HCT116 (cell line): ENCODE results near the gene TXLNA. TPM values are rescaled to one million over a fixed set of nuclear protein-coding genes. Genes with fewer than 3 reads are reported as not detected.

Experiments
- ATAC-seq: fragments of 200-7000 bp; cut with Tn5 transposase; 2 replicates; pipeline ENCODE4 v1.9.1; 2020; ENCODE audit warnings: mild to moderate bottlenecking, moderate library complexity
- BruUV-seq: library from RNA; stranded (reverse); fragments of 400-500 nt; replicated peaks from 2 replicates; lab custom pipeline; 2021; lab: Mats Ljungman, UMichigan
- CTCF ChIA-PET: fragments of 300-600 bp; sonication (Branson Sonifier 250); formaldehyde crosslinking; loops from one replicate; lab custom pipeline; 2021; ENCODE audit warnings: antibody characterized with exemption; lab: Charles Lee
- POLR2A ChIA-PET: fragments of 300-600, 350-600 bp; sonication (Branson Sonifier 250); formaldehyde crosslinking; loops from one replicate; lab custom pipeline; 2021; ENCODE audit warnings: antibody characterized with exemption; lab: Charles Lee
- RAD21 ChIA-PET, 2 experiments: fragments of 300-600 bp; sonication (Branson Sonifier 250); formaldehyde crosslinking; loops; one replicate each; lab custom pipeline; 2023; ENCODE audit warnings: low total read pairs in 2 of 2; ENCODE audit not compliant: uncharacterized antibody in 2 of 2, unreplicated experiment in 2 of 2, low non-redundant PET in 1 of 2; lab: Charles Lee
- DNase-seq: peaks from one replicate; pipeline ENCODE4 v3.0.0-alpha.2; 2010; ENCODE audit warnings: low read depth, low spot score
- H2AFZ ChIP-seq: fragments of 200-600 bp; shearing (Covaris generic), sonication (generic); 2 replicates; pipeline ENCODE4 v1.6.1; 2017; ENCODE audit warnings: low read depth, mixed run types, mixed read lengths, antibody characterized with exemption, low read length; ENCODE audit not compliant: poor library complexity, severe bottlenecking
- H3K27ac ChIP-seq: 2 replicates; pipeline ENCODE4 v1.5.1; 2012; ENCODE audit warnings: low read depth, low read length
- H3K27me3 ChIP-seq: fragments of 200-600 bp; sonication (generic); 2 replicates; pipeline ENCODE4 v1.6.1; 2016; ENCODE audit warnings: mixed run types, low read length, mixed read lengths; ENCODE audit not compliant: insufficient read depth
- H3K36me3 ChIP-seq, 2 experiments: fragments of 200-500 bp in 1 of 2; fragments of 200-600 bp in 1 of 2; sonication (Bioruptor generic) in 1 of 2; sonication (generic) in 1 of 2; 2 replicates each; pipeline versions ENCODE4 v1.5.1 to v1.6.1; 2014 to 2016; ENCODE audit warnings: low read length in 2 of 2, inconsistent platforms in 1 of 2, mixed read lengths in 1 of 2, mixed run types in 1 of 2; ENCODE audit not compliant: insufficient read depth in 2 of 2, control insufficient read depth in 1 of 2
- H3K4me1 ChIP-seq, 2 experiments: fragments of 200-600 bp in 1 of 2; sonication (generic) in 1 of 2; 2 replicates each; pipeline versions ENCODE4 v1.5.1 to v1.6.1; 2012 to 2017; ENCODE audit warnings: low read length in 2 of 2, inconsistent platforms in 1 of 2, mild to moderate bottlenecking in 1 of 2, mixed read lengths in 1 of 2, mixed run types in 1 of 2, moderate library complexity in 1 of 2; ENCODE audit not compliant: insufficient read depth in 2 of 2, control insufficient read depth in 1 of 2
- H3K4me2 ChIP-seq: fragments of 200-600 bp; sonication (generic); 2 replicates; pipeline ENCODE4 v1.6.1; 2017; ENCODE audit warnings: mixed run types, low read length, mixed read lengths
- H3K4me3 ChIP-seq, 2 experiments: fragments of 200-600 bp in 1 of 2; sonication (generic) in 1 of 2; replicated peaks in 1 of 2; 2 replicates each; pipeline ENCODE4 v1.5.1; 2011 to 2016; ENCODE audit warnings: low read length in 2 of 2, control low read depth in 1 of 2, low read depth in 1 of 2, mild to moderate bottlenecking in 1 of 2, mixed read lengths in 1 of 2, mixed run types in 1 of 2
- H3K79me2 ChIP-seq: fragments of 200-600 bp; sonication (generic); 2 replicates; pipeline ENCODE4 v1.6.1; 2017; ENCODE audit warnings: mild to moderate bottlenecking, mixed run types, low read length, moderate library complexity, mixed read lengths; ENCODE audit not compliant: insufficient read depth
- H3K9ac ChIP-seq: fragments of 200-600 bp; sonication (generic); 2 replicates; pipeline ENCODE4 v1.6.1; 2016; ENCODE audit warnings: low read length, mixed read lengths
- H3K9me2 ChIP-seq: fragments of 200-600 bp; sonication (generic), shearing (Covaris generic); 2 replicates; pipeline ENCODE4 v1.6.1; 2017; ENCODE audit warnings: mixed run types, mild to moderate bottlenecking, moderate library complexity; ENCODE audit not compliant: insufficient read depth
- H3K9me3 ChIP-seq, 2 experiments: fragments of 200-500 bp in 1 of 2; fragments of 200-600 bp in 1 of 2; sonication (Bioruptor generic) in 1 of 2; sonication (generic) in 1 of 2; 2 replicates each; pipeline ENCODE4 v1.6.1; 2014 to 2017; ENCODE audit warnings: low read length in 2 of 2, mixed read lengths in 2 of 2, inconsistent platforms in 1 of 2, low read depth in 1 of 2, mild to moderate bottlenecking in 1 of 2, mixed run types in 1 of 2, moderate library complexity in 1 of 2; ENCODE audit not compliant: control insufficient read depth in 1 of 2, insufficient read depth in 1 of 2
- H4K20me1 ChIP-seq: fragments of 200-600 bp; sonication (generic), shearing (Covaris generic); 2 replicates; pipeline ENCODE4 v1.6.1; 2017; ENCODE audit warnings: mixed run types, mild to moderate bottlenecking, moderate library complexity; ENCODE audit not compliant: insufficient read depth
- ELF1 ChIP-seq: IDR thresholded peaks from 2 replicates; pipeline ENCODE4 v1.6.1; 2012; ENCODE audit warnings: low read depth, borderline replicate concordance
- EZH2 ChIP-seq: fragments of 200-600 bp; sonication (generic); IDR thresholded peaks from 2 replicates; pipeline ENCODE4 v1.6.1; 2017; ENCODE audit warnings: antibody characterized with exemption, mixed run types
- EZH2phosphoT487 ChIP-seq: fragments of 200-600 bp; IDR thresholded peaks from 2 replicates; pipeline ENCODE4 v1.6.1; 2018; ENCODE audit warnings: antibody characterized with exemption, borderline replicate concordance
- FOSL1 ChIP-seq: IDR thresholded peaks from 2 replicates; pipeline ENCODE4 v1.6.1; 2012; ENCODE audit warnings: low read depth
- JUND ChIP-seq: IDR thresholded peaks from 2 replicates; pipeline ENCODE4 v1.6.1; 2012
- POLR2A ChIP-seq: IDR thresholded peaks from 2 replicates; pipeline ENCODE4 v1.7.0; 2011; ENCODE audit warnings: borderline replicate concordance; ENCODE audit not compliant: insufficient read depth, insufficient read length; ENCODE audit errors: extremely low read depth
- SRF ChIP-seq: IDR thresholded peaks from 2 replicates; pipeline ENCODE4 v1.6.1; 2012; ENCODE audit warnings: low read depth
- intact Hi-C: fragments of 100-400 bp; cut with micrococcal nuclease; formaldehyde crosslinking; loops from 2 replicates; pipeline ENCODE4 v1.10.0; 2022
- total RNA-seq: library from RNA; stranded (reverse); gene quantifications from one replicate; pipeline ENCODE4 v1.2.1, GENCODE V29; 2021; ENCODE audit not compliant: unreplicated experiment
- TF ChIP-seq, protein P1 (sequence below), 3 experiments: fragments of 200-600 bp in 1 of 3; sonication (generic) in 1 of 3; IDR thresholded peaks in 2 of 3; conservative IDR thresholded peaks in 1 of 3; 2 replicates each; pipeline ENCODE4 v1.5.1; 2012 to 2017; ENCODE audit warnings: low read depth in 2 of 3, low read length in 2 of 3, antibody characterized with exemption in 1 of 3, borderline replicate concordance in 1 of 3, control low read depth in 1 of 3, mild to moderate bottlenecking in 1 of 3, mixed read lengths in 1 of 3, mixed run types in 1 of 3, moderate library complexity in 1 of 3; ENCODE audit not compliant: insufficient read depth in 1 of 3
- TF ChIP-seq, protein P2 (sequence below): IDR thresholded peaks from 2 replicates; pipeline ENCODE4 v1.6.1; 2011; ENCODE audit warnings: mild to moderate bottlenecking, low read length, moderate library complexity; ENCODE audit not compliant: insufficient replicate concordance; ENCODE audit errors: extremely low read depth
- TF ChIP-seq, protein P3 (sequence below): IDR thresholded peaks from 2 replicates; pipeline ENCODE4 v1.6.1; 2012

The TXLNA gene
- total RNA-seq, 1 experiment from 2014 or later = 37.2 TPM

DNA sequence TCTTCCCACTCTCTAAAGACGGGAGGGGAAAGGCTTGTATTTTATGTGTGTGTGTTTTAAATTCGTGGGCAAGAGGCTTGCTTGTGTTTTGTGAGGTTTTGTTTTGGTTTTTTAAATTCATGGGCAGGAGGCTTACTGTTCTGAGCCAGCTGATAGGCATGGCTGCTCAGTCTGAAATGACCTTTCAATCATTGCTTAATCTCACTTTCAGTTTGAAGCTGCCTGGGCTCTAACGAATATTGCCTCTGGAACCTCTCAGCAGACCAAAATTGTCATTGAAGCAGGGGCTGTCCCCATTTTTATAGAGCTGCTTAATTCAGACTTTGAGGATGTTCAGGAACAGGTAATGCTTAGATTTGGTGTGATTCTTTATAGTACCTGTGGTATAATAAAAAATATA is 20.3 kb upstream of the TXLNA start:
- BruUV-seq = no TSS peak
- RAD21 ChIA-PET = no interaction called here
- Histone ChIP-seq H3K4me2 (no peak overlapping the region), H3K27me3 (no peaks in the 10 kb centered on the region), H3K4me1 (no peaks in the 10 kb centered on the region), H3K36me3 (peaks cover 35 to 69% of the 10 kb centered on the region in 2 experiments), H2AFZ (no peak overlapping the region), H4K20me1 (0 out of 2 replicates have a peak, but pooled peaks cover 3% of the 10 kb centered on the region), H3K79me2 (peaks cover 3% of the 10 kb centered on the region; the same call in 1 of the 2 replicates), H3K27ac (no peak overlapping the region), H3K9me2 (no peaks in the 10 kb centered on the region), H3K9ac (no peak overlapping the region), H3K4me3 (no peak overlapping the region), H3K9me3 (no peaks in the 10 kb centered on the region)
- CTCF ChIA-PET = no interaction called here
- intact Hi-C loops = no loop called here
- TF ChIP-seq POLR2A = no peak
- no peak for TF ChIP-seq JUND
- TF ChIP-seq SRF = no peak
- TF ChIP-seq, protein P1, sequence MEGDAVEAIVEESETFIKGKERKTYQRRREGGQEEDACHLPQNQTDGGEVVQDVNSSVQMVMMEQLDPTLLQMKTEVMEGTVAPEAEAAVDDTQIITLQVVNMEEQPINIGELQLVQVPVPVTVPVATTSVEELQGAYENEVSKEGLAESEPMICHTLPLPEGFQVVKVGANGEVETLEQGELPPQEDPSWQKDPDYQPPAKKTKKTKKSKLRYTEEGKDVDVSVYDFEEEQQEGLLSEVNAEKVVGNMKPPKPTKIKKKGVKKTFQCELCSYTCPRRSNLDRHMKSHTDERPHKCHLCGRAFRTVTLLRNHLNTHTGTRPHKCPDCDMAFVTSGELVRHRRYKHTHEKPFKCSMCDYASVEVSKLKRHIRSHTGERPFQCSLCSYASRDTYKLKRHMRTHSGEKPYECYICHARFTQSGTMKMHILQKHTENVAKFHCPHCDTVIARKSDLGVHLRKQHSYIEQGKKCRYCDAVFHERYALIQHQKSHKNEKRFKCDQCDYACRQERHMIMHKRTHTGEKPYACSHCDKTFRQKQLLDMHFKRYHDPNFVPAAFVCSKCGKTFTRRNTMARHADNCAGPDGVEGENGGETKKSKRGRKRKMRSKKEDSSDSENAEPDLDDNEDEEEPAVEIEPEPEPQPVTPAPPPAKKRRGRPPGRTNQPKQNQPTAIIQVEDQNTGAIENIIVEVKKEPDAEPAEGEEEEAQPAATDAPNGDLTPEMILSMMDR (IDR thresholded peaks at IDR 0.05 in 2 of 3, conservative IDR thresholded peaks at IDR 0.05 in 1 of 3; ENCODE audit: borderline replicate concordance in 1 of 3, insufficient read depth in 1 of 3, low read depth in 2 of 3, low read length in 2 of 3) = no peak
- TF ChIP-seq EZH2 = no peak
- TF ChIP-seq, protein P2, sequence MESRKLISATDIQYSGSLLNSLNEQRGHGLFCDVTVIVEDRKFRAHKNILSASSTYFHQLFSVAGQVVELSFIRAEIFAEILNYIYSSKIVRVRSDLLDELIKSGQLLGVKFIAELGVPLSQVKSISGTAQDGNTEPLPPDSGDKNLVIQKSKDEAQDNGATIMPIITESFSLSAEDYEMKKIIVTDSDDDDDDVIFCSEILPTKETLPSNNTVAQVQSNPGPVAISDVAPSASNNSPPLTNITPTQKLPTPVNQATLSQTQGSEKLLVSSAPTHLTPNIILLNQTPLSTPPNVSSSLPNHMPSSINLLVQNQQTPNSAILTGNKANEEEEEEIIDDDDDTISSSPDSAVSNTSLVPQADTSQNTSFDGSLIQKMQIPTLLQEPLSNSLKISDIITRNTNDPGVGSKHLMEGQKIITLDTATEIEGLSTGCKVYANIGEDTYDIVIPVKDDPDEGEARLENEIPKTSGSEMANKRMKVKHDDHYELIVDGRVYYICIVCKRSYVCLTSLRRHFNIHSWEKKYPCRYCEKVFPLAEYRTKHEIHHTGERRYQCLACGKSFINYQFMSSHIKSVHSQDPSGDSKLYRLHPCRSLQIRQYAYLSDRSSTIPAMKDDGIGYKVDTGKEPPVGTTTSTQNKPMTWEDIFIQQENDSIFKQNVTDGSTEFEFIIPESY = no peak
- TF ChIP-seq ELF1 = no peak
- no peak for TF ChIP-seq FOSL1
- TF ChIP-seq, protein P3, sequence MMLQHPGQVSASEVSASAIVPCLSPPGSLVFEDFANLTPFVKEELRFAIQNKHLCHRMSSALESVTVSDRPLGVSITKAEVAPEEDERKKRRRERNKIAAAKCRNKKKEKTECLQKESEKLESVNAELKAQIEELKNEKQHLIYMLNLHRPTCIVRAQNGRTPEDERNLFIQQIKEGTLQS = no peak
- TF ChIP-seq EZH2phosphoT487 = no peak
- ATAC-seq (no peak), DNase-seq (no peak)
- POLR2A ChIA-PET = no interaction called here
